Esophagus muscularis mucosa (tissue), 3 donors: ENCODE results near the gene GADD45G.

Experiments used
- CTCF ChIP-seq, 3 experiments: fragments of 200-600 bp in 2 of 3; fragments of 450-650 bp in 1 of 3; sonication (generic) in 2 of 3; IDR thresholded peaks; one replicate each; pipeline ENCODE4 v1.5.1; 2017 to 2019; ENCODE audit warnings: antibody characterized with exemption in 3 of 3, mild to moderate bottlenecking in 2 of 3, moderate library complexity in 1 of 3
- POLR2A ChIP-seq: fragments of 450-650 bp; IDR thresholded peaks from one replicate; pipeline ENCODE4 v1.6.1; 2017; ENCODE audit warnings: antibody characterized with exemption, moderate library complexity, mild to moderate bottlenecking, low read depth

DNA sequence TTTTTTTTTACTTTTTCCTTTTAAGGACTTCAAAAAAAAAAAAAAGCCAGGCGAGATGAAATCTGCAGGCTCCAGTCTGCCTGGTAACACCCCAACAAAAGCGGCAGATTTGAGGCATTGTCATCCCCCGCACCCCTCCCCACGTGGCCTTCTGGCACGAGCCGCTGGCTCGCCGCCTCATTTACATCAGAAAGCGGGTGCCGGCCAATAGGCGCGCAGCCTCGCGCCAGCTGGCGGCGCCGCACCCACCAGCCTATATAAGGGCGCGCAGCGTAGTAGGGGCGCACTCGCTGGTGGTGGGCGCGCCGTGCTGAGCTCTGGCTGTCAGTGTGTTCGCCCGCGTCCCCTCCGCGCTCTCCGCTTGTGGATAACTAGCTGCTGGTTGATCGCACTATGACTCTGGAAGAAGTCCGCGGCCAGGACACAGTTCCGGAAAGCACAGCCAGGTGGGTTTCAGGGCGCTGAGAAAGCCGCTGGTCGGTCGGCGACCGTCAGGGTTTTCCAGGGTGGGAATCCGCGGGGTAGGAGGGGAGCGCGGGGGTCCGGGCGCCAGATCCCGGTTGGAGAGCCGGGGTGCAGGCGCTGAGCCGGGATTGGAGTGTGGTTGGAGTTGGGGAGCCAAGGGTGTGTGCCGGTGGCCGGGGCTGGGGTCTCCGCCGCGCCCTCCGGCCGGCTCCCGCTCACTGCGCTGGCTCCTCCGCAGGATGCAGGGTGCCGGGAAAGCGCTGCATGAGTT, at the start of gene GADD45G:
- TF ChIP-seq CTCF (IDR thresholded peaks at IDR 0.05) = peak in 1 of 3 experiments; percentile 33
- peak; percentile 97 for TF ChIP-seq POLR2A
